ENCODE measurements around the gene WDR17.
A peak's percentile ranks its signal among the peaks of the same experiment; 100 is the strongest.
"Not testable (repeated sequence)": the region's sequence is repeated elsewhere in the genome, so short reads cannot be mapped to it uniquely, and the experiment has no call there.

The WDR17 gene

GRCh38 chr4:176195184-176195978 lies 129.7 kb downstream of the WDR17 start, which contains the start of gene SPATA4:
Gene SPATA4, minus strand, starts transcription at chr4:176195585. Its CDS starts 23 bp downstream, at chr4:176195562.
- peak; percentile 73 for DNase-seq

- no peak for DNase-seq
Observed at GRCh38 chr4:176198316-176198903, 132.8 kb downstream of the WDR17 start.

GRCh38 chr4:176205299-176205698 lies 139.7 kb downstream of the WDR17 start:
- DNase-seq = no peak

GRCh38 chr4:176207839-176208238 lies 142.2 kb downstream of the WDR17 start:
- no peak for DNase-seq

GRCh38 chr4:176209535-176209934 lies 143.9 kb downstream of the WDR17 start:
- no peak for DNase-seq

- DNase-seq = peak; percentile 40
Observed at GRCh38 chr4:176210101-176210500, 144.5 kb downstream of the WDR17 start.

GRCh38 chr4:176210579-176211296 lies 145.1 kb downstream of the WDR17 start:
- no peak for DNase-seq

- not testable (repeated sequence) for DNase-seq
Observed at GRCh38 chr4:176212351-176212750, 146.7 kb downstream of the WDR17 start.

- no peak for DNase-seq
Observed at GRCh38 chr4:176217510-176217909, 151.9 kb downstream of the WDR17 start.

GRCh38 chr4:176222149-176222548 lies 156.5 kb downstream of the WDR17 start:
- DNase-seq = no peak

- no peak for DNase-seq
Observed at GRCh38 chr4:176223561-176223960, 157.9 kb downstream of the WDR17 start.

- DNase-seq = no peak
Observed at GRCh38 chr4:176226736-176227135, 161.1 kb downstream of the WDR17 start.

GRCh38 chr4:176229645-176230044 lies 164.0 kb downstream of the WDR17 start:
- no peak for DNase-seq
